Endodermal cell (in vitro differentiated cells): ENCODE measurements around the gene SEMA5A. TPM values are rescaled to one million over a fixed set of nuclear protein-coding genes. Genes with fewer than 3 reads are reported as not detected.

ENCODE experiments used
- DNase-seq: peaks from one replicate; pipeline ENCODE4 v3.0.0-alpha.2; 2017
- H3K27ac ChIP-seq: 2 replicates; pipeline ENCODE4 v1.5.1; 2013; ENCODE audit warnings: mild to moderate bottlenecking, low read depth, low read length, moderate library complexity
- H3K27me3 ChIP-seq: 2 replicates; pipeline ENCODE4 v1.6.1; 2013; ENCODE audit warnings: mild to moderate bottlenecking, low read length, moderate library complexity; ENCODE audit not compliant: insufficient read depth, control insufficient read depth, poor library complexity, severe bottlenecking
- H3K36me3 ChIP-seq: 2 replicates; pipeline ENCODE4 v1.7.0; 2013; ENCODE audit warnings: mild to moderate bottlenecking, low read length, moderate library complexity; ENCODE audit not compliant: control insufficient read depth, insufficient read depth
- H3K4me1 ChIP-seq: one replicate; pipeline ENCODE4 v1.7.0; 2013; ENCODE audit warnings: low read length; ENCODE audit not compliant: control insufficient read depth, insufficient read depth
- H3K4me3 ChIP-seq: 2 replicates; pipeline ENCODE4 v1.5.1; 2013; ENCODE audit warnings: mild to moderate bottlenecking, low read length, moderate library complexity
- H3K9ac ChIP-seq: 2 replicates; pipeline ENCODE4 v1.6.1; 2013; ENCODE audit warnings: mild to moderate bottlenecking, low read length, moderate library complexity; ENCODE audit not compliant: poor library complexity, severe bottlenecking; ENCODE audit errors: extremely low read depth
- H3K9me3 ChIP-seq: 2 replicates; pipeline ENCODE4 v1.6.1; 2013; ENCODE audit warnings: mild to moderate bottlenecking, low read length, moderate library complexity; ENCODE audit not compliant: control insufficient read depth
- H3K27ac Mint-ChIP-seq: 2 replicates; pipeline ENCODE4 v1.8.0; 2020; ENCODE audit warnings: mixed read lengths
- H3K27me3 Mint-ChIP-seq: 2 replicates; pipeline ENCODE4 v1.8.0; 2021; ENCODE audit warnings: mild to moderate bottlenecking, mixed read lengths; ENCODE audit not compliant: insufficient read depth
- H3K36me3 Mint-ChIP-seq: 2 replicates; pipeline ENCODE4 v1.8.0; 2020; ENCODE audit warnings: low read depth, mixed read lengths
- H3K4me1 Mint-ChIP-seq: 2 replicates; pipeline ENCODE4 v1.8.0; 2020; ENCODE audit warnings: mixed read lengths
- H3K4me3 Mint-ChIP-seq: 2 replicates; pipeline ENCODE4 v1.8.0; 2020; ENCODE audit warnings: mild to moderate bottlenecking, moderate library complexity, mixed read lengths
- H3K9me3 Mint-ChIP-seq: 2 replicates; pipeline ENCODE4 v1.8.0; 2020; ENCODE audit warnings: mild to moderate bottlenecking, mixed read lengths
- WGBS, 2 experiments: methylation state at CpG; one replicate each; pipeline versions ENCODE4 v1.1.5 to v1.1.7; 2013; ENCODE audit warnings: missing lambda C conversion rate in 2 of 2, mixed read lengths in 1 of 2; ENCODE audit not compliant: insufficient coverage in 1 of 2, insufficient read length in 1 of 2; 5-methylcytosine and 5-hydroxymethylcytosine counted together
- total RNA-seq, 2 donors: library from RNA; stranded (reverse); fragmentation: NEBNext Ultra II Directional in 1 of 2; extraction: Animal tissue kit (Norgen Biotek cat#: 25700) in 1 of 2; gene quantifications; 2 replicates in 1 of 2; 3 replicates in 1 of 2; pipeline ENCODE4 v1.2.1, GENCODE V29; 2021
- TF ChIP-seq, protein P1 (sequence below): fragments of 200-600 bp; sonication (generic); conservative IDR thresholded peaks from 2 replicates; pipeline ENCODE4 v1.5.0; 2021; ENCODE audit warnings: antibody characterized with exemption, mild to moderate bottlenecking

SEMA5A gene
- total RNA-seq, 2 donors from 2014 or later = 46.8 to 77.8 TPM

DNA sequence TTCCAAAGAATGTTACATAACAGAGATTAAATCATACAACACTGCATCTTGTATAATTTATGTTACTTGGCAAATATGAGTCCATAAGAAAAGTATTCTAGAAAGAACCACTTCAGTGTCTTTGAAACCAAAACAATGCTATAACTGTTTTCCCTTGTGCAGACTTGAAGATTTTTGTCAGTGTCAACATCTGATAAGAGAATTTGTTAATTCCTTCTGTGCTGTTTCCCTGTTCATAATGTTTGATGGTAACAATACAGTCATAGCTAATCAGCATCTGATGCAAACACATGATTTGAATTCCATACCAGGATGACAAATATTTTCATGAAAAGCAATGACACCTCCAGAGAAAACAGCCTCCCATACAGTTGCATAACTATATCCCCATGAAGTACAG lies 306.8 kb downstream of the SEMA5A start:
- TF ChIP-seq, protein P1, sequence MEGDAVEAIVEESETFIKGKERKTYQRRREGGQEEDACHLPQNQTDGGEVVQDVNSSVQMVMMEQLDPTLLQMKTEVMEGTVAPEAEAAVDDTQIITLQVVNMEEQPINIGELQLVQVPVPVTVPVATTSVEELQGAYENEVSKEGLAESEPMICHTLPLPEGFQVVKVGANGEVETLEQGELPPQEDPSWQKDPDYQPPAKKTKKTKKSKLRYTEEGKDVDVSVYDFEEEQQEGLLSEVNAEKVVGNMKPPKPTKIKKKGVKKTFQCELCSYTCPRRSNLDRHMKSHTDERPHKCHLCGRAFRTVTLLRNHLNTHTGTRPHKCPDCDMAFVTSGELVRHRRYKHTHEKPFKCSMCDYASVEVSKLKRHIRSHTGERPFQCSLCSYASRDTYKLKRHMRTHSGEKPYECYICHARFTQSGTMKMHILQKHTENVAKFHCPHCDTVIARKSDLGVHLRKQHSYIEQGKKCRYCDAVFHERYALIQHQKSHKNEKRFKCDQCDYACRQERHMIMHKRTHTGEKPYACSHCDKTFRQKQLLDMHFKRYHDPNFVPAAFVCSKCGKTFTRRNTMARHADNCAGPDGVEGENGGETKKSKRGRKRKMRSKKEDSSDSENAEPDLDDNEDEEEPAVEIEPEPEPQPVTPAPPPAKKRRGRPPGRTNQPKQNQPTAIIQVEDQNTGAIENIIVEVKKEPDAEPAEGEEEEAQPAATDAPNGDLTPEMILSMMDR = no peak
- H3K27me3 Mint-ChIP-seq = no peaks in the 10 kb centered on the region
- H3K9me3 ChIP-seq = no peaks in the 10 kb centered on the region
- H3K27ac ChIP-seq = no peak overlapping the region
- no peak overlapping the region for H3K27ac Mint-ChIP-seq
- no peak for DNase-seq
- no peaks in the 10 kb centered on the region for H3K4me1 ChIP-seq
- H3K4me3 Mint-ChIP-seq = no peak overlapping the region
- H3K4me3 ChIP-seq = no peak overlapping the region
- H3K9me3 Mint-ChIP-seq = no peaks in the 10 kb centered on the region
- no peaks in the 10 kb centered on the region for H3K27me3 ChIP-seq
- peaks cover 1% of the 10 kb centered on the region for H3K36me3 Mint-ChIP-seq
- H3K4me1 Mint-ChIP-seq = no peaks in the 10 kb centered on the region
- peaks cover 29% of the 10 kb centered on the region for H3K36me3 ChIP-seq
- H3K9ac ChIP-seq = no peak overlapping the region

DNA sequence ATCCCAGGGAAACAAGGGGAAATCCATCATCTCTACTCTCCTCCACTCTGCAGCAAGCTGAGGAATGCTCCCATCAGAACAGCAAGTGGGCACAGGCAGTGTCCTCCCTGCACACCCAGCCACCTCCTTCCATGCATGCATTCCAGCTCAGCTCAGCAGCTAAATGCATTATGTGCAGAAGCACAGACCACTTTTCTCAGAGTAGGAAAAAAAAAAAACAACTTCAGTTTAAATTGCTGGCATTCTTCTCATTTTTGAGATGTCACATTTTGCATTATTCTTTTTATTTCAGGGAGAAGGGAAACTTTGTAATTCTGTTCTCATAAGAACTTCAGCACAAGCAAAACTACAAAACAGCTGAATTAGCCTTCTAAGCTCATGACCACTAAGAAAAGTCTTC lies 312.2 kb downstream of the SEMA5A start:
- no peaks in the 10 kb centered on the region for H3K27me3 ChIP-seq
- TF ChIP-seq, protein P1 = no peak
- Mint-ChIP-seq H3K4me1 (no peaks in the 10 kb centered on the region), H3K27ac (no peak overlapping the region), H3K4me3 (no peak overlapping the region), H3K36me3 (peaks cover 22% of the 10 kb centered on the region), H3K9me3 (no peaks in the 10 kb centered on the region), H3K27me3 (no peaks in the 10 kb centered on the region)
- no peaks in the 10 kb centered on the region for H3K4me1 ChIP-seq
- peak overlapping the region; percentile 47 for H3K27ac ChIP-seq
- H3K4me3 ChIP-seq = no peak overlapping the region
- no peaks in the 10 kb centered on the region for H3K9me3 ChIP-seq
- no peak for DNase-seq
- peaks cover 74% of the 10 kb centered on the region for H3K36me3 ChIP-seq
- H3K9ac ChIP-seq = no peak overlapping the region

DNA sequence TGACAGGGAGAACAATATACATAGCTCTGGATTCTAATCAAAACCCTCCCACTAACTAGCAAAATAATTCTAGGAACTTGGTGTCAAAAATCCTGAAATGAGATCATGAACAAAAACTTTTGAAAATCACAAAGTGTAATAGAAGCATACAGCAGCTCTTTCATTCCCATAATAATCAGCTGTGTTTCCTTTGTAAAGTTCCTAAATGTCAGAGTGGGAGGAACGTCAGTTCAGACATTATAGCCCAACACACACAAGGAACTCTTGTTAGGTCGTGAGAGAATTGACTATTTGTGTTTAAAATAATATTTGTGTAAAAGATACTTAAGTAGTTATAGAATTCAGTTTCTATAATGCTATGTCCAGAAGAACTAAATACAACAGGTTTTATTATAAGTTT lies 312.8 kb downstream of the SEMA5A start:
- WGBS, 2 experiments = 100% methylated on average over 2 of the region's 2 CpGs; no CpG with 5 or more reads in 1 of the 2 experiments
- Mint-ChIP-seq H3K27ac (no peak overlapping the region), H3K9me3 (no peaks in the 10 kb centered on the region), H3K4me1 (no peaks in the 10 kb centered on the region), H3K27me3 (no peaks in the 10 kb centered on the region), H3K36me3 (peaks cover 29% of the 10 kb centered on the region), H3K4me3 (no peak overlapping the region)
- TF ChIP-seq, protein P1 = no peak
- no peaks in the 10 kb centered on the region for H3K27me3 ChIP-seq
- H3K4me3 ChIP-seq = no peak overlapping the region
- no peak overlapping the region for H3K9ac ChIP-seq
- DNase-seq = no peak
- H3K36me3 ChIP-seq = peaks cover 81% of the 10 kb centered on the region
- H3K9me3 ChIP-seq = no peaks in the 10 kb centered on the region
- no peak overlapping the region for H3K27ac ChIP-seq
- H3K4me1 ChIP-seq = no peaks in the 10 kb centered on the region
